Activated naive CD4-positive, alpha-beta T cell treated with anti-CD3 and anti-CD28 coated beads, Interleukin-2, amount 10 ng/mL, durations not matched to agents 7 days and 5 days (primary cell): ENCODE results near the gene CCDC88B.
"Not testable (repeated sequence)": the region's sequence is repeated elsewhere in the genome, so short reads cannot be mapped to it uniquely, and the experiment has no call there.

Experiments
- CTCF ChIA-PET: fragments of 350-600 bp; sonication (Branson Sonifier 250); formaldehyde crosslinking; loops from one replicate; lab custom pipeline; 2021; ENCODE audit warnings: antibody characterized with exemption; lab: Charles Lee
- DNase-seq: peaks from one replicate; pipeline ENCODE4 v3.0.0-alpha.2; 2020
- H3K27ac Mint-ChIP-seq: one replicate; pipeline ENCODE4 v1.8.0; 2021; ENCODE audit warnings: mild to moderate bottlenecking, moderate library complexity, mixed read lengths
- H3K27me3 Mint-ChIP-seq: one replicate; pipeline ENCODE4 v1.8.0; 2021; ENCODE audit warnings: mild to moderate bottlenecking, mixed read lengths
- H3K36me3 Mint-ChIP-seq: one replicate; pipeline ENCODE4 v1.8.0; 2021; ENCODE audit warnings: mixed read lengths
- H3K4me1 Mint-ChIP-seq: one replicate; pipeline ENCODE4 v1.8.0; 2021; ENCODE audit warnings: mixed read lengths
- H3K4me3 Mint-ChIP-seq: one replicate; pipeline ENCODE4 v1.8.0; 2021; ENCODE audit warnings: mild to moderate bottlenecking, moderate library complexity, mixed read lengths
- H3K9me3 Mint-ChIP-seq: one replicate; pipeline ENCODE4 v1.8.0; 2021; ENCODE audit warnings: mixed read lengths

Gene CCDC88B

DNA sequence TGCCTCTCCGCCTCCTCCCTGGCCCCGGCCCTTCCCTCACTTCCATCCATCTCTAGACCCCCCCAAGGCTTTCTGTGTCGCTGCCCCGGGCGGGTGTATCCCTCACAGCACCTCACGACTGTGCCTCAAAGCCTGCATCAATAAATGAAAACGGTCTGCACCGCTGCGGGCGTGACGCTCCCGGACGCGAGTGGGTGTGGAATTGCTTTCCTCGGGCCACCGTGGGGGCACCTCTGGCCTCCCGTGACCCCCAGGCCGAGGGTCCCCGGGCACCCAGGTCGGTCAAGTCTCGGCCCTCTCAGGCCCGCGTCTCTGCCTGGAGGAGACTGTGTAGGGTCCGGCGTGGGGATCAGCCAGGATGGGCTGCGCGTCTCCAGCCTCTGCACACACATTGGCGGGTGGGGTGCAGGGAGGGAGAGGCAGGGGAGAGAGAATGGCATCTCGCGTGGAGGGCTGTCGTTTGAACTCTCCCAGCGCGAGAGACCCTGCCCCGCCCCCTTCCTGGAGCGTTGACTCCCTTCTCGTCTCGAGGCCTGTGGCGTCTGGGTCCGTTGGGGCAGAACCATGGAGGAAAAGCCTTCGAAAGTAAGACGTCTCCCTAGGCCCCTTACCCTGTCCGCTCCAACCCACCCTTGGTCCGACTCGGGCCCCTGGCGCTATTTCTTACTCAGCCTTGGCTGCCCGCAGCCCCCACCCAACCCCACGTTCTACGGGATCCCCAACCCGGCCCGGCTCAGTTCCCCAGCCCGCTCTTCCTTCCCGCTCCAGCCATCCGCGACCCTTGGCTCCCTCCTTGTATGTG is 40.0 kb upstream of the CCDC88B start, which contains the start of gene CATSPERZ:
Gene CATSPERZ (plus strand): TSS at position 512 of the 802 bp plus-strand sequence. CDS start 53 bp downstream, at position 565.
- peak; percentile 51 for DNase-seq
- peak within 1 kb of the TSS; percentile 55 for H3K27ac Mint-ChIP-seq
- no peaks in the 10 kb centered on the region for H3K36me3 Mint-ChIP-seq
- peaks cover 33% of the 10 kb centered on the region for H3K4me1 Mint-ChIP-seq
- peak within 1 kb of the TSS; percentile 57 for H3K4me3 Mint-ChIP-seq
- peaks cover 74% of the 10 kb centered on the region for H3K27me3 Mint-ChIP-seq
- no peaks in the 10 kb centered on the region for H3K9me3 Mint-ChIP-seq
- CTCF ChIA-PET = interaction anchor here (0.7 to 6.2 kb wide), 12 partner anchors 11 to 298 kb away, joined by 3 to 131 read pairs (median 8); partner anchors contain the start of genes BAD, FERMT3, GPR137 and KCNK4

DNA sequence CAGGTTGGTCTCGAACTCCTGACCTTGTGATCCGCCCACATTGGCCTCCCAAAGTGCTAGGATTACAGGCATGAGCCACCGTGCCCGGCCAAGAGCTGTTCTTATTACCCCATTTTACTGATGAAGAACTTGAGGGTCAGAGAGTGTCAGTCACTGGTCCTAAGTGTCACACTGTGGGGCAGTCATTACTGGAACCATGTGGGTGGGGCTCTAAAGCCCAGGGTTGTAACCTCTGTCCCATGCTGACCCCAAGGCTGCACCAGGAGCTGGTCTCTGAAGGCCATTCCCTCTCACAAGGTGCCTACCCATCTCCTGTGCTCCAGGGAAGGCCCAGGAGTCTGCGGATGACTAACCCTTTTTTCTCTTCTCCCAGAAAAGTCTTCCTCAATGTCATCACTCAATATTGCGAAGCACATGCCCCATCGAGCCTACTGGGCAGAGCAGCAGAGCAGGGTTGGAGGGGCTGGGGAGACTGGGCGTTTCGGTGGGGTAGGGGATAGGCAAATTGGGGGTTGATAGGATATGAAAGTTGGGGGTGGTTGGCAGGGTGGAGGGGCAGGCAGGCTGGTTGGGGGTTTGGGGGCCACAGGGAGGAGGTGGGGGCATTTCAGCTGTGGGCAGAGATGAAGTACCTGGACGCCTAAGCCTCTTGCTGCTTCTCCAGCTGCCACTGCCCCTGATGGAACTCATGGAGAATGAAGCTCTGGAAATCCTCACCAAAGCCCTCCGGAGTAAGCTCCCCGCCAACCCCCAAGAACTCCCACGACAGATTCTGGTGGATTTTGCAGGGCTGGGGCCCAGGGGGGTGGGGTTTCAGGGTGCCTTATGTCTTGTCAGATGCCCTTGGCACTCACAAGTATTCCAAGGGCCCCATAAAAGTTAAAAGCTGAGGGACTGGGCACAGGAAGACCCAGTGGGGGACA is 36.6 kb upstream of the CCDC88B start:
- H3K36me3 Mint-ChIP-seq = peaks cover 10% of the 10 kb centered on the region
- no peak for DNase-seq
- peaks cover 48% of the 10 kb centered on the region for H3K4me1 Mint-ChIP-seq
- H3K9me3 Mint-ChIP-seq = no peaks in the 10 kb centered on the region
- peak overlapping the region; percentile 78 for H3K4me3 Mint-ChIP-seq
- H3K27me3 Mint-ChIP-seq = peaks cover 41% of the 10 kb centered on the region
- CTCF ChIA-PET = interaction anchor here (0.9 to 6.2 kb wide), 18 partner anchors 10 to 303 kb away, joined by 3 to 131 read pairs (median 15); partner anchors contain the start of genes CCDC88B, FERMT3, KCNK4 and PRDX5
- H3K27ac Mint-ChIP-seq = peak overlapping the region; percentile 98

DNA sequence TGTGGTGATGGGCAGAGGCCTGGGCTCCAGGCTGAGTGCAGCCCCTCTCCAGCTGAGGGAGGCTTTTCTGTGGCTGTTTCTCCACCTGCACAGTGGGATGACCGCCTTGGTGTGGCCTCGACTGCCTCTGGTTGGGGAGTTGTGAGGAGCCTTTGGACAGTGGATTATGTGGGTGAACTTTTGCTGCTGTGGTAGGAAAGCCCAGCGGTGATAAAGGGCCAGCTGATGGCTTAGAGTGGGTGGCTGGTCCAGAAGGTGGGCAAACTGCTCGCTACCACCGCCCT is 36.0 kb upstream of the CCDC88B start:
- Mint-ChIP-seq H3K27me3 (peaks cover 35% of the 10 kb centered on the region), H3K4me1 (peaks cover 48% of the 10 kb centered on the region), H3K9me3 (no peaks in the 10 kb centered on the region), H3K36me3 (peaks cover 10% of the 10 kb centered on the region), H3K27ac (peak overlapping the region; percentile 98), H3K4me3 (peak overlapping the region; percentile 78)
- no peak for DNase-seq
- CTCF ChIA-PET = interaction anchor here (0.8 to 6.2 kb wide), 21 partner anchors 11 to 303 kb away, joined by 3 to 131 read pairs (median 6); partner anchors contain the start of genes CCDC88B, DNAJC4, FERMT3 and KCNK4

DNA sequence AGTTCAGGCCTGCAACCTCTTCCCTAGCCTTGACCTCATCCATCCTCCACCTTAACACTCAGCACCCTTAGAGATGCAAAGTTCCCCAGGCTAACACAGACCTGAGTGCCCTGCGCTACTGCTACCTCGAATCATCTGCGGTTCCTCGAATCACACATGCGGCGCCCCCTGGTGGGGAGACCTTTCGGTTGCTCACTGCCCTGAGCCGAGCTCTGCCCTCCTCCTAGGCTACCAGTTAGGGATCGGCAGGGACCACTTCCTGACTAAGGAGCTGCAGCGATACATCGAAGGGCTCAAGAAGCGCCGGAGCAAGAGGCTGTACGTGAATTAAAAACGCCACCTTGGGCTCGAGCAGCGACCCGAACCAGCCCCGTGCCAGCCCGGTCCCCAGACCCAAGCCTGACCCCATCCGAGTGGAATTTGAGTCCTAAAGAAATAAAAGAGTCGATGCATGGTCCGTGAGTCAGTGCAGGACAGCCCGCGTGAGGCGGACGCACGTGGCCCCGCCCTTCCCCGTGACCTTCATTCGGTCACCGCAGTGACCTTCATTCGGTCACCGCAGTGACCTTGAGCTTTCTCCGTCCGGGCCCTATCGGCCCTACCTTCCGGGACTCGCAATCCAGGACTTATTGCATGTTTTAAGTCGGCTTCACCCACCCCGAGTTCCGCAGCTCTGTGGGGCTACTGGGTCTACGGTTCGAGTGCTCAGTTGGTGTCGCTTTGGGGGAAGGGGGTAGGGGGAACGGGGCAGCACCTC is 35.5 kb upstream of the CCDC88B start:
- H3K27me3 Mint-ChIP-seq = peaks cover 30% of the 10 kb centered on the region
- H3K4me3 Mint-ChIP-seq = peak overlapping the region; percentile 78
- H3K36me3 Mint-ChIP-seq = peaks cover 10% of the 10 kb centered on the region
- peak; percentile 97 for DNase-seq
- peak overlapping the region; percentile 98 for H3K27ac Mint-ChIP-seq
- peaks cover 50% of the 10 kb centered on the region for H3K4me1 Mint-ChIP-seq
- CTCF ChIA-PET = interaction anchor here (0.8 to 6.2 kb wide), 25 partner anchors 12 to 467 kb away, joined by 3 to 131 read pairs (median 4); partner anchors contain the start of genes CCDC88B, DNAJC4, FERMT3 and FKBP2
- no peaks in the 10 kb centered on the region for H3K9me3 Mint-ChIP-seq

DNA sequence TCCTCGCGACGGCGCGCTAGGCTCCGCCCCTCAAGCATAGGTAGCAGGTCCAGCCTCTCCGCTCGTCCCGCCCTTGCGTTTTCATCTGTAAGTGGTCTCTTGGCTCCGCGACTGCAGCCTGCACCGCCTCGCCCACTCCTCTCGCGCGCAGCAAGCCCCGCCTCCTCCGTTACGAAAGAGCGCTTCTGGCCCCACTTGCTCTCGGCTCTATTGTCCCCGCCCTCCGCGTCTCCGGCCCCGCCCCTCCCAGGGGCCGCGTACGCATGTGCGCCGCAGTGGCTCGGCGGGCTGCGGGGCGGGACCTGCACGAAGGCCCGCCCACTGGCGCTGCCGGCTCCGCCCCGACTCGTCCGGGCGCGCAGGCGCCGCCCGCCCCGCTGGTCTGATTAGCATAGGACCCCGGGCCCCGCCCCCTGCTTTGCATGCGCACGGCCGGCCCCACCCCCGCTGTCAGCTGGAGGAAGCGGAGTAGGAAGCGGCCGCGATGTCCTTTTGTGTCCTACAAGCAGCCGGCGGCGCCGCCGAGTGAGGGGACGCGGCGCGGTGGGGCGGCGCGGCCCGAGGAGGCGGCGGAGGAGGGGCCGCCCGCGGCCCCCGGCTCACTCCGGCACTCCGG is 34.8 kb upstream of the CCDC88B start, which contains the start of gene ESRRA:
Gene ESRRA (plus strand): TSS at position 450 of the 616 bp plus-strand sequence. CDS start 1,656 bp downstream, outside the sequence.
- peak; percentile 100 for DNase-seq
- peak within 1 kb of the TSS; percentile 98 for H3K27ac Mint-ChIP-seq
- H3K4me3 Mint-ChIP-seq = peak within 1 kb of the TSS; percentile 89
- peaks cover 10% of the 10 kb centered on the region for H3K36me3 Mint-ChIP-seq
- peaks cover 46% of the 10 kb centered on the region for H3K4me1 Mint-ChIP-seq
- peaks cover 23% of the 10 kb centered on the region for H3K27me3 Mint-ChIP-seq
- no peaks in the 10 kb centered on the region for H3K9me3 Mint-ChIP-seq
- CTCF ChIA-PET = interaction anchor here (0.9 to 6.2 kb wide), 19 partner anchors 12 to 468 kb away, joined by 3 to 131 read pairs (median 14); partner anchors contain the start of genes DNAJC4, FERMT3, FKBP2 and KCNK4

DNA sequence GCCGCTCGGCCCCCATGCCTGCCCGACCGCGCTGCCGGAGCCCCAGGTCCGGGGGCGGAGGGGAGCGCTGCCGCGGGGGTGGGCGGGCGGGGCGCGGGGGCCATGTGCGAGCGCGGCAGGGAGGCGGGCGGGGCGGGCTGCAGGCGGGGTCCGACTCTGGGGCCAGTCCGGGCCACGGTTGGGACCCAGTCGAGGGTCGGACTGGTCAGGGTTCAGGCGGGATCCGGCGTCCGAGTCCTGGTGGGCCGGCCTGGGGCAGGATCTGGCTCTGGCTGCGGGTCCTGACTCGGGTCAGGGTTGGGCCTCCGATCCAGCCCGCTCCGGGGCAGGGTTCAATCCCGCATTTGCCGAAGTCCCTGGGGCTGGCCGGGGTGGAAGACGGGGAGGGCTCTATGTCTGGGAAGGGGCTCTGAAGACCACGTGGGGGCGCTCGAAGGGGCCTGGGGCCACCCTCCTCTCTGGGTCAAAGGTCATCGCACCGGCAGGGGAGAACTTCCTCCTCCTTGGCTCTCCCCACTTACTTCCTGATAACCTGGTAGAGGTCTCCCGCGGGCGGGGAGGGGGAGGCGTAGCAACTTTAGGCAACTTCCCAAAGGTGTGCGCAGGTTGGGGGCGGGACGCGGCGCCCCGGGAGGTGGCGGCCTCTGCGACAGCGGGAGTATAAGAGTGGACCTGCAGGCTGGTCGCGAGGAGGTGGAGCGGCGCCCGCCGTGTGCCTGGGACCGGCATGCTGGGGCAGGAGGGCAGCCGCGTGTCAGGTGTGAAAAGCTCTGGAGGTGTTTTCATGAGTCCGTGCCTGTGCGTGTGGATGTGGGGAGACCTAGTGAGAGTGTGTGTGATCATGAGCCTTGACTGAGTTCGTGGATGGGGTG is 34.1 kb upstream of the CCDC88B start:
- no peaks in the 10 kb centered on the region for H3K9me3 Mint-ChIP-seq
- peaks cover 15% of the 10 kb centered on the region for H3K27me3 Mint-ChIP-seq
- peak overlapping the region; percentile 89 for H3K4me3 Mint-ChIP-seq
- CTCF ChIA-PET = interaction anchor here (0.9 to 6.2 kb wide), 5 partner anchors 12 to 101 kb away, joined by 3 to 131 read pairs (median 22); partner anchors contain the start of genes FERMT3 and TRMT112
- H3K27ac Mint-ChIP-seq = peak overlapping the region; percentile 95
- DNase-seq = peak; percentile 85
- peaks cover 12% of the 10 kb centered on the region for H3K36me3 Mint-ChIP-seq
- peaks cover 41% of the 10 kb centered on the region for H3K4me1 Mint-ChIP-seq

DNA sequence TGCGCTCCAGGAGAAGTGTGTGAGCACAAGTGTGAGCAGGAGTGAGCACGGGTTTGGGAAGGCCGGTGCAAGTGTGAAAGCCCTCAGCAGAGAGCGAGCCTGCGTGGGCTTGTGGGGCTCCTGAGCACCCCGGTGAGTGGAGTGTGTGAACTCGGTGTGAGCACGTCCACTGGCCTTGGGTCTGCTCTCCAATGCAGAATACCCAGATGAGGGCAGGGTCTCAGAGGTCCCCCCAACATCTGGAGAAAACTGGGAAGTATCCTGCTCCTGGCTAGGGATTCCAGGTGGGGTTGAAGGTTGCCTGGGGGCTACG is 33.5 kb upstream of the CCDC88B start:
- CTCF ChIA-PET = interaction anchor here (0.9 kb wide), 1 partner anchor 11 kb away, joined by 3 read pairs; the partner anchor contains the start of gene TRMT112

DNA sequence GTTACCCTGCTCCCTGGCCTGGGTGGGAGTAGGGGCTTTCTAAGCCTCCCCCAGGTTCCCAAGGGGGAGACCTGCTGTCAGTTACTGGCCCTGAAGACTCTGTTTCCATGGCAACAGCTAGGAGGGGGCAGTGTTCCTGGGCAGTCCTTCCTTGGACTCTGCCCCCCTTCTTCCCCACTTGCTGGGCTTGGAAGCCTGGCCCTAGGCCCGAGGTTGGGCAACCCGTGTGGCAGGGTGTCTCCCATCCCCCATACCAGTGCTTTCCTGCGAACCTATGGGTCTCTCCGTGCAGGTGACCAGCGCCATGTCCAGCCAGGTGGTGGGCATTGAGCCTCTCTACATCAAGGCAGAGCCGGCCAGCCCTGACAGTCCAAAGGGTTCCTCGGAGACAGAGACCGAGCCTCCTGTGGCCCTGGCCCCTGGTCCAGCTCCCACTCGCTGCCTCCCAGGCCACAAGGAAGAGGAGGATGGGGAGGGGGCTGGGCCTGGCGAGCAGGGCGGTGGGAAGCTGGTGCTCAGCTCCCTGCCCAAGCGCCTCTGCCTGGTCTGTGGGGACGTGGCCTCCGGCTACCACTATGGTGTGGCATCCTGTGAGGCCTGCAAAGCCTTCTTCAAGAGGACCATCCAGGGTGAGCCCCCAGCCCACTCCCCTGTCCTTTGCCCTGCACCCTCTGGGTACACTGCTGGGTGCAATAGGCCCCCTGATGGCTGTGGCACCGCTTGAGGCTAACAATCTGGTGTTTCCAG is 33.0 kb upstream of the CCDC88B start:
- peaks cover 37% of the 10 kb centered on the region for H3K4me1 Mint-ChIP-seq
- no peak for DNase-seq
- peaks cover 14% of the 10 kb centered on the region for H3K36me3 Mint-ChIP-seq
- H3K9me3 Mint-ChIP-seq = no peaks in the 10 kb centered on the region
- peaks cover 4% of the 10 kb centered on the region for H3K27me3 Mint-ChIP-seq
- peak overlapping the region; percentile 95 for H3K27ac Mint-ChIP-seq
- CTCF ChIA-PET = interaction anchor here (0.8 to 1.3 kb wide), 3 partner anchors 10 to 48 kb away, joined by 3 to 5 read pairs (median 4); partner anchors contain the start of genes PRDX5 and TRMT112
- peak overlapping the region; percentile 89 for H3K4me3 Mint-ChIP-seq

More for the DNA sequence above, 33.5 kb upstream of the CCDC88B start:
- peaks cover 14% of the 10 kb centered on the region for H3K36me3 Mint-ChIP-seq
- no peak for DNase-seq
- H3K9me3 Mint-ChIP-seq = no peaks in the 10 kb centered on the region
- peak overlapping the region; percentile 95 for H3K27ac Mint-ChIP-seq
- H3K27me3 Mint-ChIP-seq = peaks cover 9% of the 10 kb centered on the region
- H3K4me3 Mint-ChIP-seq = peak overlapping the region; percentile 89
- H3K4me1 Mint-ChIP-seq = peaks cover 41% of the 10 kb centered on the region

DNA sequence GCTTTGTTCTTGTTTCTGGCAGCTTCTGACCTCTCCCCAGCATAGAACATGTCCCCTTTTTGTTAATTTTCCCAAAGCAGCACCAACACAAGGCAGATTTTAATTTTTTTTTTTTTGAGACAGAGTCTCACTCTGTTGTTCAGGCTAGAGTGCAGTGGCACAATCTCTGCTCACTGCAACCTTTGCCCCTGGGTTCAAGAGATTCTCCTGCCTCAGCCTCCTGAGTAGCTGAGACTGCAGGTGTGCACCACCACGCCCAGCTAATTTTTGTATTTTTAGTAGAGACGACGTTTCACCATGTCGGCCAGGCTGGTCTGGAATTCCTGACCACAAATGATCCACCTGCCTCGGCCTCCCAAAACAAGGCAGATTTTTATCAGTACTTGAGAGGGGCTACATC is 32.2 kb upstream of the CCDC88B start:
- H3K9me3 Mint-ChIP-seq, DNase-seq, H3K27me3 Mint-ChIP-seq: not testable (repeated sequence)
- CTCF ChIA-PET = interaction anchor here (0.8 to 1.3 kb wide), 2 partner anchors 10 to 47 kb away, joined by 4 to 5 read pairs; partner anchors contain the start of genes PRDX5 and TRMT112
- H3K27ac Mint-ChIP-seq = peak overlapping the region; percentile 76
- peak overlapping the region; percentile 45 for H3K4me3 Mint-ChIP-seq
- H3K4me1 Mint-ChIP-seq = peaks cover 40% of the 10 kb centered on the region
- H3K36me3 Mint-ChIP-seq = peaks cover 14% of the 10 kb centered on the region

DNA sequence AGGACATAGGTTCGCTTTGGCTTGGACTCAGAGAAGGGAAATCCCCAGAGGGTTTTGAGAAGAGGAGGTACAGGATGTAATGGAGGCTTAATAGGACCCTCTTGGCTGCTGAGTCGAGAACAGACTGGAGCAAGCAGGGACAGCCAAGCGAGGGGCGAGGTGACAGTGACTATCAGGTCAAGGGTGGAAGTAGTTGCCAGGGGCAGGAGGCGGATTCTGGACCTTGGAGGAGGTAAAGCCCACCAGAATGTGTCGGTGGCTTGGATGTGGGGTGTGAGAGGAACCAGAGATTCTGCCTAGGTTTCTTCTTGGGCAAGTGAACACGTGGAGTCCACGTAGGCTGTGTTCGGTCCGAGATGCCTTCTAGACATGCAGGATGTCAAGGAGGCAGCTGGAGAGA is 27.1 kb upstream of the CCDC88B start:
- H3K27ac Mint-ChIP-seq = peak overlapping the region; percentile 67
- CTCF ChIA-PET = no interaction called here
- DNase-seq = no peak
- H3K27me3 Mint-ChIP-seq = no peaks in the 10 kb centered on the region
- H3K4me1 Mint-ChIP-seq = peaks cover 43% of the 10 kb centered on the region
- H3K4me3 Mint-ChIP-seq = no peak overlapping the region
- H3K9me3 Mint-ChIP-seq = no peaks in the 10 kb centered on the region
- peaks cover 28% of the 10 kb centered on the region for H3K36me3 Mint-ChIP-seq

DNA sequence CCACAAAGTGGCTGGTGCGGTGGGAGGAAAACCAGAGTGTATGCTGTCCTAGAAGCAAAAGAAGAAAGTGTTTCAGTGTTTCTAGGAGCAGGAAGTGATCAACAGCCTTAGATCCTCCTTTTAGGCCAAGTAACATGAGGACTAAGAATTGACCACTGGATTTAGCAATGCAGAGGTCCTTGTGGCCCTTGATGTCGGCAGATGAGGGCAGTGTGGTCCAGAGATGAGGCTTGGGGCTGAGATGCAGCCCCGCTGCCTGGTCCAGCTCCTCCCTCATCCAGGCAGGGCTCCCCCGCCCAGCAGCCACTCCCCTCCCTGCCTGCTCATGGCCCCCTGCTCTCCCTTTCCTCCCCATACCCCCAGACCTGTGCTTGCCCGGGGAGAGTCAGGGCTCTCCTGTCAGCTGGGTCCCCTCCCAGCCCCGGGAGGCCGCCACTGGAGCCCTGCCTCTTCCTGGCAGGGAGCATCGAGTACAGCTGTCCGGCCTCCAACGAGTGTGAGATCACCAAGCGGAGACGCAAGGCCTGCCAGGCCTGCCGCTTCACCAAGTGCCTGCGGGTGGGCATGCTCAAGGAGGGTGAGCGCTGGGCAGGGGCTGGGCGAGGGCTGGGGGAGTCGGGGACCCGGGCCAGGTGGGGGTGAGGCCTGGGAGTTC is 26.4 kb upstream of the CCDC88B start:
- DNase-seq = no peak
- CTCF ChIA-PET = interaction anchor here (1.3 kb wide), 1 partner anchor 18 kb away, joined by 4 read pairs; no protein-coding TSS in a partner anchor

More for the DNA sequence above, 26.4 kb upstream of the CCDC88B start:
- Mint-ChIP-seq H3K9me3 (no peaks in the 10 kb centered on the region), H3K4me1 (peaks cover 48% of the 10 kb centered on the region), H3K4me3 (no peak overlapping the region), H3K27me3 (no peaks in the 10 kb centered on the region), H3K27ac (peak overlapping the region; percentile 67), H3K36me3 (peaks cover 31% of the 10 kb centered on the region)
